ENCODE data around the gene NRTN. TPM values are rescaled to one million over a fixed set of nuclear protein-coding genes. Genes with fewer than 3 reads are reported as not detected.
"Not testable (repeated sequence)": the region's sequence is repeated elsewhere in the genome, so short reads cannot be mapped to it uniquely, and the experiment has no call there.

The NRTN gene
- polyA plus RNA-seq, 1 experiment, result 0.22 TPM

- Histone ChIP-seq H3K4me3 (ENCODE audit: low read depth, low read length) (no peak overlapping the region), H3K36me3 (ENCODE audit: control insufficient read depth, insufficient read depth, low read length) (no peaks in the 10 kb centered on the region), H3K27me3 (ENCODE audit: control insufficient read depth, insufficient read depth, low read length) (peaks cover under 1% of the 10 kb centered on the region)
- ChIA-PET CTCF (no interaction called here), POLR2A (no interaction called here)
- TF ChIP-seq CTCF (IDR thresholded peaks at IDR 0.05; ENCODE audit: insufficient read depth, low read depth, low read length), result no peak
- no peak for DNase-seq (ENCODE audit: low read depth)
Observed at GRCh38 chr19:5843295-5843927, 38.5 kb downstream of the NRTN start.

GRCh38 chr19:5844456-5845433 lies 39.9 kb downstream of the NRTN start:
- no peaks in the 10 kb centered on the region for H3K36me3 ChIP-seq (ENCODE audit: control insufficient read depth, insufficient read depth, low read length)
- H3K4me3 ChIP-seq (ENCODE audit: low read depth, low read length), result no peak overlapping the region
- TF ChIP-seq CTCF (IDR thresholded peaks at IDR 0.05; ENCODE audit: insufficient read depth, low read depth, low read length), result no peak
- DNase-seq (ENCODE audit: low read depth), result no peak
- peaks cover 2% of the 10 kb centered on the region for H3K27me3 ChIP-seq (ENCODE audit: control insufficient read depth, insufficient read depth, low read length)
- ChIA-PET POLR2A (no interaction called here), CTCF (interaction anchor here (0.7 kb wide), 1 partner anchor 35 kb away, joined by 4 read pairs; no protein-coding TSS in a partner anchor)

- H3K27me3 ChIP-seq (ENCODE audit: control insufficient read depth, insufficient read depth, low read length); H3K4me3 ChIP-seq (ENCODE audit: low read depth, low read length); POLR2A ChIA-PET; CTCF ChIA-PET; H3K36me3 ChIP-seq (ENCODE audit: control insufficient read depth, insufficient read depth, low read length); DNase-seq (ENCODE audit: low read depth): not testable (repeated sequence)
Observed at GRCh38 chr19:5847846-5848245, 43.0 kb downstream of the NRTN start.

GRCh38 chr19:5848621-5849020 lies 43.8 kb downstream of the NRTN start:
- CTCF ChIA-PET; H3K27me3 ChIP-seq (ENCODE audit: control insufficient read depth, insufficient read depth, low read length); H3K4me3 ChIP-seq (ENCODE audit: low read depth, low read length); H3K36me3 ChIP-seq (ENCODE audit: control insufficient read depth, insufficient read depth, low read length); POLR2A ChIA-PET; DNase-seq (ENCODE audit: low read depth): not testable (repeated sequence)

GRCh38 chr19:5850189-5850588 lies 45.3 kb downstream of the NRTN start:
- POLR2A ChIA-PET, result no interaction called here
- no peak overlapping the region for H3K4me3 ChIP-seq (ENCODE audit: low read depth, low read length)

More at GRCh38 chr19:5850189-5850588, 45.3 kb downstream of the NRTN start:
- TF ChIP-seq CTCF (IDR thresholded peaks at IDR 0.05; ENCODE audit: insufficient read depth, low read depth, low read length), result no peak
- no peak for DNase-seq (ENCODE audit: low read depth)
- H3K36me3 ChIP-seq (ENCODE audit: control insufficient read depth, insufficient read depth, low read length), result no peaks in the 10 kb centered on the region
- peaks cover 2% of the 10 kb centered on the region for H3K27me3 ChIP-seq (ENCODE audit: control insufficient read depth, insufficient read depth, low read length)
- CTCF ChIA-PET, result interaction anchor here (1.9 kb wide), 1 partner anchor 46 kb away, joined by 6 read pairs; no protein-coding TSS in a partner anchor

All from BJ (cell line).